Astrocyte of the hippocampus (primary cell): ENCODE results near the gene ABCB11.
"Not testable (repeated sequence)": the region's sequence is repeated elsewhere in the genome, so short reads cannot be mapped to it uniquely, and the experiment has no call there.

Source experiments
- DNase-seq: peaks from one replicate; pipeline ENCODE4 v3.0.0; 2011; ENCODE audit warnings: low read depth, low spot score

The ABCB11 gene

GRCh38 chr2:168932174-168932573, 99.0 kb downstream of the ABCB11 start:
- DNase-seq, result not testable (repeated sequence)

GRCh38 chr2:168930242-168930641, 100.9 kb downstream of the ABCB11 start:
- DNase-seq, result no peak

GRCh38 chr2:168929031-168929430, 102.1 kb downstream of the ABCB11 start:
- DNase-seq, result no peak

GRCh38 chr2:168928113-168928831, 102.9 kb downstream of the ABCB11 start:
- no peak for DNase-seq

- DNase-seq, result no peak
These were observed 104.3 kb downstream of the ABCB11 start for GRCh38 chr2:168926621-168927386.

GRCh38 chr2:168920504-168921157, 110.5 kb downstream of the ABCB11 start:
- DNase-seq, result peak; percentile 49

GRCh38 chr2:168916331-168916675, 114.8 kb downstream of the ABCB11 start:
- no peak for DNase-seq

- no peak for DNase-seq
These were observed 115.4 kb downstream of the ABCB11 start for GRCh38 chr2:168915441-168916330.

- DNase-seq, result no peak
These were observed 117.6 kb downstream of the ABCB11 start for GRCh38 chr2:168913495-168913894.

GRCh38 chr2:168912901-168913369, 118.2 kb downstream of the ABCB11 start:
- peak; percentile 71 for DNase-seq

- DNase-seq, result peak; percentile 29
These were observed 118.7 kb downstream of the ABCB11 start for GRCh38 chr2:168912466-168912865.

GRCh38 chr2:168910330-168910729, 120.8 kb downstream of the ABCB11 start:
- no peak for DNase-seq

GRCh38 chr2:168907940-168908662, 123.0 kb downstream of the ABCB11 start:
- DNase-seq, result no peak

- no peak for DNase-seq
These were observed 126.8 kb downstream of the ABCB11 start for GRCh38 chr2:168904358-168904757.

- no peak for DNase-seq
These were observed 127.2 kb downstream of the ABCB11 start for GRCh38 chr2:168903888-168904287.

- DNase-seq, result no peak
These were observed 130.1 kb downstream of the ABCB11 start, which contains the start of gene G6PC2 for GRCh38 chr2:168901003-168901402. Gene G6PC2, plus strand, starts transcription at chr2:168901291. Its CDS starts 41 bp downstream, at chr2:168901332.

- DNase-seq, result no peak
These were observed 133.7 kb downstream of the ABCB11 start for GRCh38 chr2:168897449-168897848.

GRCh38 chr2:168896783-168897182, 134.3 kb downstream of the ABCB11 start:
- DNase-seq, result no peak

GRCh38 chr2:168895771-168896170, 135.4 kb downstream of the ABCB11 start:
- peak; percentile 11 for DNase-seq

GRCh38 chr2:168894720-168895119, 136.4 kb downstream of the ABCB11 start:
- no peak for DNase-seq

- DNase-seq, result no peak
These were observed 137.0 kb downstream of the ABCB11 start for GRCh38 chr2:168894101-168894500.
